GM12878 (cell line): Measurements from ENCODE around the gene BPNT1. TPM values are rescaled to one million over a fixed set of nuclear protein-coding genes. Genes with fewer than 3 reads are reported as not detected.

Experiments
- ATAC-seq: fragments of 200-7000 bp; cut with Tn5 transposase; 3 replicates; pipeline ENCODE4 v1.9.1; 2020; ENCODE audit warnings: mild to moderate bottlenecking, moderate library complexity
- BruUV-seq: library from RNA; stranded (reverse); fragments of 400-500 nt; replicated peaks from 2 replicates; lab custom pipeline; 2021; lab: Mats Ljungman, UMichigan
- CTCF ChIA-PET: fragments of 300-600 bp; sonication (Branson Sonifier 250); formaldehyde crosslinking; extraction: SDS; loops from one replicate; lab custom pipeline; 2021; ENCODE audit warnings: inconsistent platforms; lab: Yijun Ruan, JAX
- POLR2A ChIA-PET: fragments of 350-600 bp; formaldehyde crosslinking; extraction: SDS; loops from one replicate; lab custom pipeline; 2021; ENCODE audit warnings: inconsistent platforms; lab: Charles Lee
- RAD21 ChIA-PET: fragments of 300-600 bp; sonication (Branson Sonifier 250); formaldehyde crosslinking; loops from one replicate; lab custom pipeline; 2023; ENCODE audit warnings: antibody characterized with exemption; ENCODE audit not compliant: unreplicated experiment; lab: Charles Lee
- SMC1A ChIA-PET: fragments of 300-600 bp; sonication (Branson Sonifier 250); formaldehyde crosslinking; loops from one replicate; lab custom pipeline; 2023; ENCODE audit not compliant: unreplicated experiment, uncharacterized antibody; lab: Charles Lee
- DNase-seq: peaks from one replicate; pipeline ENCODE4 v3.0.0-alpha.2; 2011; ENCODE audit warnings: low read depth, low spot score
- FAIRE-seq: peaks from 3 replicates; lab custom pipeline; 2011; peaks lifted over from hg19 to GRCh38; lab: Jason Lieb, UNC
- H2AFZ ChIP-seq: 2 replicates; pipeline ENCODE4 v1.6.0; 2011; ENCODE audit warnings: low read depth, low read length, control low read depth; ENCODE audit not compliant: control insufficient read depth
- H3K27ac ChIP-seq: 2 replicates; pipeline ENCODE4 v1.5.1; 2011; ENCODE audit warnings: control low read depth; ENCODE audit not compliant: control insufficient read depth, insufficient read depth
- H3K27me3 ChIP-seq, 2 experiments: replicated peaks in 1 of 2; 2 replicates each; pipeline versions ENCODE4 v1.6.0 to v1.6.1; 2011; ENCODE audit warnings: low read length in 1 of 2; ENCODE audit not compliant: control insufficient read depth in 2 of 2, insufficient read depth in 2 of 2
- H3K36me3 ChIP-seq, 2 experiments: 2 replicates each; pipeline ENCODE4 v1.5.1; 2011; ENCODE audit warnings: low read length in 1 of 2; ENCODE audit not compliant: control insufficient read depth in 2 of 2, insufficient read depth in 2 of 2
- H3K4me1 ChIP-seq: 2 replicates; pipeline ENCODE4 v1.6.1; 2011; ENCODE audit warnings: mild to moderate bottlenecking, low read length, moderate library complexity, mixed read lengths; ENCODE audit not compliant: control insufficient read depth, insufficient read depth
- H3K4me2 ChIP-seq: 2 replicates; pipeline ENCODE4 v1.6.0; 2011; ENCODE audit warnings: control low read depth; ENCODE audit not compliant: control insufficient read depth, insufficient read depth
- H3K4me3 ChIP-seq: fragments of 200-600 bp; sonication (generic); 2 replicates; pipeline ENCODE4 v1.5.1; 2016
- H3K79me2 ChIP-seq: 2 replicates; pipeline ENCODE4 v1.6.0; 2011; ENCODE audit warnings: low read length; ENCODE audit not compliant: control insufficient read depth, insufficient read depth
- H3K9ac ChIP-seq: 2 replicates; pipeline ENCODE4 v1.8.0; 2011; ENCODE audit warnings: low read length, control low read depth, mixed read lengths; ENCODE audit not compliant: control insufficient read depth, insufficient read depth
- H3K9me3 ChIP-seq: replicated peaks from 3 replicates; pipeline ENCODE4 v1.5.1; 2011; ENCODE audit warnings: mild to moderate bottlenecking, low read length; ENCODE audit not compliant: control insufficient read depth, insufficient read depth
- H4K20me1 ChIP-seq: 2 replicates; pipeline ENCODE4 v1.6.0; 2011; ENCODE audit not compliant: control insufficient read depth, insufficient read depth
- CHD1 ChIP-seq: IDR thresholded peaks from 2 replicates; pipeline ENCODE4 v1.6.1; 2012; ENCODE audit warnings: low read depth, low read length, improper control_type of control experiment
- FOXM1 ChIP-seq: IDR thresholded peaks from 2 replicates; pipeline ENCODE4 v1.6.1; 2012; ENCODE audit warnings: low read depth, mild to moderate bottlenecking, inconsistent platforms, low read length, moderate library complexity
- WRNIP1 ChIP-seq: IDR thresholded peaks from 2 replicates; pipeline ENCODE4 v1.6.1; 2011; ENCODE audit warnings: low read depth, low read length, improper control_type of control experiment, borderline replicate concordance
- ZNF24 ChIP-seq: fragments of 450-650 bp; IDR thresholded peaks from 2 replicates; pipeline ENCODE4 v1.6.1; 2017; ENCODE audit warnings: antibody characterized with exemption, mild to moderate bottlenecking
- WGBS: methylation state at CpG from one replicate; pipeline ENCODE4 v1.1.6; 2016; ENCODE audit warnings: low lambda C conversion rate; ENCODE audit not compliant: insufficient replicate concordance, insufficient coverage; ENCODE audit errors: missing lambda C conversion rate; 5-methylcytosine and 5-hydroxymethylcytosine counted together
- in situ Hi-C: fragments of 300-500 bp; cut with MboI; formaldehyde crosslinking; loops from 9 replicates; pipeline ENCODE4 v1.14.3; 2018; ENCODE audit warnings: mixed read lengths
- intact Hi-C: fragments of 100-400 bp; cut with micrococcal nuclease; formaldehyde crosslinking; loops from one replicate; pipeline ENCODE4 v1.14.2; 2022; ENCODE audit not compliant: unreplicated experiment
- polyA plus RNA-seq, 11 experiments: library from polyadenylated mRNA; depleted of rRNA in 4 of 11; unstranded in 6 of 11; stranded (reverse) in 5 of 11; fragments of >200 nt; fragmentation: Nextera tagmentation in 4 of 11; fragmentation: Illumina TruSeq in 1 of 11; extraction: Ambion mirVana in 4 of 11; extraction: Trizol in 1 of 11; gene quantifications; 1 replicate in 1 of 11; 2 replicates in 10 of 11; pipeline versions ENCODE4 v1.2.1 to v1.2.3, GENCODE V29; 2011 to 2016; ENCODE audit warnings: inconsistent platforms in 2 of 11, missing spikeins in 2 of 11, low read depth in 1 of 11
- total RNA-seq, 4 experiments: library from RNA; depleted of rRNA in 3 of 4; stranded (reverse); fragments of >200 nt in 3 of 4; fragmentation: Illumina TruSeq in 1 of 4; extraction: Trizol in 1 of 4; gene quantifications; 2 replicates each; pipeline versions ENCODE4 v1.2.1 to v1.2.3, GENCODE V29; 2013 to 2021
- TF ChIP-seq, protein P1 (sequence below): fragments of 450-650 bp; IDR thresholded peaks from 2 replicates; pipeline ENCODE4 v1.6.1; 2017; ENCODE audit warnings: mild to moderate bottlenecking
- TF ChIP-seq, protein P2 (sequence below): IDR thresholded peaks from 2 replicates; pipeline ENCODE4 v1.6.1; 2012; ENCODE audit warnings: low read length, inconsistent platforms

BPNT1 gene
- total and polyA plus RNA-seq, 10 of the 15 experiments (the other 5 are each of a cell fraction or from before 2014, with no cell fraction given) = 35.5 to 78.4 (median 45.4) TPM

DNA sequence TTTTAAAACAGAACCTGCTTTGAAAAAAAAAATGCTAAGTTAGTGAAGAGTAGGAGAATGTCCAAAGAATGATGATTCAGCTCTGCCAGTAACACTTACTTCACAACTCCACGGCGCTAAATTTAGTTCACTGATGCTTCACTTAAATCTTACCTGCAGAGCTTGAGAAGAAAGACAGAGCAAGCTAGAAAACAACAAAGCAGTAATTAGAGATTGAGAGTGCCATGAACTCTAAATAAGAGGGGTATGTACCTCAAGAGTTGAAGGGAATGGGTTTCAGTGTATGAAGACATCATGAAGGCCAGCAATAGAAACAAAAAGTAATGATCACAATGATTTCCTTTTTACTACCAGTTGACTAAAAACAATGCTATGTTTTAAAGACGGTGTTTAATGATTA is 76.1 kb downstream of the BPNT1 start:
- Histone ChIP-seq H3K79me2 (no peaks in the 10 kb centered on the region), H3K4me1 (no peaks in the 10 kb centered on the region), H3K4me3 (no peak overlapping the region), H3K27ac (no peak overlapping the region), H3K36me3 (peaks cover 0 to 19% of the 10 kb centered on the region in 2 experiments; a peak in 3 of 4 replicates), H2AFZ (no peak overlapping the region), H3K27me3 (no peaks in the 10 kb centered on the region), H3K9me3 (no peaks in the 10 kb centered on the region), H4K20me1 (no peaks in the 10 kb centered on the region), H3K9ac (no peak overlapping the region), H3K4me2 (no peak overlapping the region)
- FAIRE-seq (peak; percentile 52), ATAC-seq (no peak), DNase-seq (no peak)
- in situ Hi-C loops = no loop called here
- intact Hi-C loops = no loop called here
- ChIA-PET SMC1A (interaction anchor here (1.3 to 2.4 kb wide), 5 partner anchors 16 to 205 kb away, joined by 4 to 10 read pairs (median 4); no protein-coding TSS in a partner anchor), CTCF (interaction anchor here (2.6 to 3.1 kb wide), 2 partner anchors 22 to 24 kb away, joined by 13 to 14 read pairs; no protein-coding TSS in a partner anchor), RAD21 (interaction anchor here (0.7 kb wide), 1 partner anchor 98 kb away, joined by 4 read pairs; no protein-coding TSS in a partner anchor), POLR2A (interaction anchor here (0.6 kb wide), 1 partner anchor 122 kb away, joined by 3 read pairs; no protein-coding TSS in a partner anchor)
- TF ChIP-seq, protein P1, sequence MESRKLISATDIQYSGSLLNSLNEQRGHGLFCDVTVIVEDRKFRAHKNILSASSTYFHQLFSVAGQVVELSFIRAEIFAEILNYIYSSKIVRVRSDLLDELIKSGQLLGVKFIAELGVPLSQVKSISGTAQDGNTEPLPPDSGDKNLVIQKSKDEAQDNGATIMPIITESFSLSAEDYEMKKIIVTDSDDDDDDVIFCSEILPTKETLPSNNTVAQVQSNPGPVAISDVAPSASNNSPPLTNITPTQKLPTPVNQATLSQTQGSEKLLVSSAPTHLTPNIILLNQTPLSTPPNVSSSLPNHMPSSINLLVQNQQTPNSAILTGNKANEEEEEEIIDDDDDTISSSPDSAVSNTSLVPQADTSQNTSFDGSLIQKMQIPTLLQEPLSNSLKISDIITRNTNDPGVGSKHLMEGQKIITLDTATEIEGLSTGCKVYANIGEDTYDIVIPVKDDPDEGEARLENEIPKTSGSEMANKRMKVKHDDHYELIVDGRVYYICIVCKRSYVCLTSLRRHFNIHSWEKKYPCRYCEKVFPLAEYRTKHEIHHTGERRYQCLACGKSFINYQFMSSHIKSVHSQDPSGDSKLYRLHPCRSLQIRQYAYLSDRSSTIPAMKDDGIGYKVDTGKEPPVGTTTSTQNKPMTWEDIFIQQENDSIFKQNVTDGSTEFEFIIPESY = no peak
- no peak for TF ChIP-seq ZNF24
- TF ChIP-seq WRNIP1 = no peak
- no peak for TF ChIP-seq FOXM1
- TF ChIP-seq CHD1 = no peak
- TF ChIP-seq, protein P2, sequence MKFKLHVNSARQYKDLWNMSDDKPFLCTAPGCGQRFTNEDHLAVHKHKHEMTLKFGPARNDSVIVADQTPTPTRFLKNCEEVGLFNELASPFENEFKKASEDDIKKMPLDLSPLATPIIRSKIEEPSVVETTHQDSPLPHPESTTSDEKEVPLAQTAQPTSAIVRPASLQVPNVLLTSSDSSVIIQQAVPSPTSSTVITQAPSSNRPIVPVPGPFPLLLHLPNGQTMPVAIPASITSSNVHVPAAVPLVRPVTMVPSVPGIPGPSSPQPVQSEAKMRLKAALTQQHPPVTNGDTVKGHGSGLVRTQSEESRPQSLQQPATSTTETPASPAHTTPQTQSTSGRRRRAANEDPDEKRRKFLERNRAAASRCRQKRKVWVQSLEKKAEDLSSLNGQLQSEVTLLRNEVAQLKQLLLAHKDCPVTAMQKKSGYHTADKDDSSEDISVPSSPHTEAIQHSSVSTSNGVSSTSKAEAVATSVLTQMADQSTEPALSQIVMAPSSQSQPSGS = no peak
- no TSS peak for BruUV-seq
- WGBS = 54% methylated on average over 3 of the region's 3 CpGs
